Measurements from ENCODE around the gene TBC1D24. TPM values are rescaled to one million over a fixed set of nuclear protein-coding genes. Genes with fewer than 3 reads are reported as not detected.
A peak's percentile ranks its signal among the peaks of the same experiment; 100 is the strongest.

TBC1D24 gene
- polyA plus RNA-seq, 1 of the 3 experiments (the other 2 are of a cell fraction) = 6.7 TPM

DNA sequence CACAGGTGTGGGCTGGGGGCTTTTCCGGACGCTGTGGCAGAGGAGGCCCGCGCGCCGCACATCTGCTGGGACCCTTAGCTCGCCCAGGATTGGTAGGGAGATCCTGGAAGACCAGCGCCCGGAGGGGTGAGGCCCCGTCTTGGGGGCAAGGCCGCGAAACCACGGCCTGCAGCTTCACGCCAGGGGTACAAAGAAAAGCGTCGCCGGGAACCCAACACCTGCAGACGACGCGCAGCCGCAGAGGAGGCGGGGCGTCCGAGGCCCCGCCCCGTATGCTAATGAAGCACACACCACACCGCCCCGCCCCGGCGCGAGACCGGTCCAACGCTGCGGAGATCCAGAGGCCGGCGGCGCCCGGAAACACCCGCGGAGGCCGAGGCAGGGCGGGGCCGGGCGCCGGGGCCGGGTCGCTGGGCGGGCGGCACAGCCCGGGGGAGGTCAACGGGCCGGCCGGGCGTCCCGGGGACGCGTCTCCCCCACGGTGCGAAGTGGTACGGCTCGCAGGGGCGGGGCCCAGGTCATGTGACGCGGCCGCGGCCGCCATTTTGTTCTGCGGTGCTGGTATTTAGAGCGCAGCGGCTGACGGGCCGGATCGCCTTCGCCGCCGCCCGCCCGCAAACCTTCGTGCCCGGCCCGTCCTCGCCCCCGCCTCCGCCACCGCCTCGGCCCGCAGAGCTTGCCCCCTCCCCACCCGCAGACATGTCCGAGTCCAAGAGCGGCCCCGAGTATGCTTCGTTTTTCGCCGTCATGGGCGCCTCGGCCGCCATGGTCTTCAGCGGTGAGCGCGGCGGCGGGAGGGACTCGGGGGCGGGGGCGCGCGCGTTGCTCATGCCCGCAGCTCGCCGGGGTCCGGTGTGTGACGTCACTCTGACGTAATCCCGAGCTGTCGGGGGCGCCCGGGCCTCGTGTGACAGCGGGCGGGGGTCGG, 38.7 kb downstream of the TBC1D24 start, which contains the start of gene ATP6V0C (continued):
- TF ChIP-seq RXRA (IDR thresholded peaks at IDR 0.05; ENCODE audit: borderline replicate concordance, low read depth) (no peak), MXI1 (IDR thresholded peaks at IDR 0.05; ENCODE audit: low read depth, low read length) (peak; percentile 38; the same call in 1 of the 2 replicates), ELF1 (IDR thresholded peaks at IDR 0.05) (no peak), NFIC (IDR thresholded peaks at IDR 0.05; ENCODE audit: borderline replicate concordance) (no peak), CHD2 (IDR thresholded peaks at IDR 0.05; ENCODE audit: low read length, partially characterized antibody) (no peak), RCOR1 (IDR thresholded peaks at IDR 0.05; ENCODE audit: low read length) (no peak), RFX5 (IDR thresholded peaks at IDR 0.05; ENCODE audit: low read length) (no peak), FOXM1 (IDR thresholded peaks at IDR 0.05; ENCODE audit: low read depth) (no peak), FOXJ3 (CRISPR knock-in tag; IDR thresholded peaks at IDR 0.05) (no peak), GATA2 (CRISPR knock-in tag; IDR thresholded peaks at IDR 0.05) (no peak), TCF12 (IDR thresholded peaks at IDR 0.05) (no peak), EZH2phosphoT487 (IDR thresholded peaks at IDR 0.05; ENCODE audit: borderline replicate concordance, low read depth) (no peak)
- TF ChIP-seq, protein P1, sequence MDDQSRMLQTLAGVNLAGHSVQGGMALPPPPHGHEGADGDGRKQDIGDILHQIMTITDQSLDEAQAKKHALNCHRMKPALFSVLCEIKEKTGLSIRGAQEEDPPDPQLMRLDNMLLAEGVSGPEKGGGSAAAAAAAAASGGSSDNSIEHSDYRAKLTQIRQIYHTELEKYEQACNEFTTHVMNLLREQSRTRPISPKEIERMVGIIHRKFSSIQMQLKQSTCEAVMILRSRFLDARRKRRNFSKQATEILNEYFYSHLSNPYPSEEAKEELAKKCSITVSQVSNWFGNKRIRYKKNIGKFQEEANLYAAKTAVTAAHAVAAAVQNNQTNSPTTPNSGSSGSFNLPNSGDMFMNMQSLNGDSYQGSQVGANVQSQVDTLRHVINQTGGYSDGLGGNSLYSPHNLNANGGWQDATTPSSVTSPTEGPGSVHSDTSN (IDR thresholded peaks at IDR 0.05) = peak; percentile 33

DNA sequence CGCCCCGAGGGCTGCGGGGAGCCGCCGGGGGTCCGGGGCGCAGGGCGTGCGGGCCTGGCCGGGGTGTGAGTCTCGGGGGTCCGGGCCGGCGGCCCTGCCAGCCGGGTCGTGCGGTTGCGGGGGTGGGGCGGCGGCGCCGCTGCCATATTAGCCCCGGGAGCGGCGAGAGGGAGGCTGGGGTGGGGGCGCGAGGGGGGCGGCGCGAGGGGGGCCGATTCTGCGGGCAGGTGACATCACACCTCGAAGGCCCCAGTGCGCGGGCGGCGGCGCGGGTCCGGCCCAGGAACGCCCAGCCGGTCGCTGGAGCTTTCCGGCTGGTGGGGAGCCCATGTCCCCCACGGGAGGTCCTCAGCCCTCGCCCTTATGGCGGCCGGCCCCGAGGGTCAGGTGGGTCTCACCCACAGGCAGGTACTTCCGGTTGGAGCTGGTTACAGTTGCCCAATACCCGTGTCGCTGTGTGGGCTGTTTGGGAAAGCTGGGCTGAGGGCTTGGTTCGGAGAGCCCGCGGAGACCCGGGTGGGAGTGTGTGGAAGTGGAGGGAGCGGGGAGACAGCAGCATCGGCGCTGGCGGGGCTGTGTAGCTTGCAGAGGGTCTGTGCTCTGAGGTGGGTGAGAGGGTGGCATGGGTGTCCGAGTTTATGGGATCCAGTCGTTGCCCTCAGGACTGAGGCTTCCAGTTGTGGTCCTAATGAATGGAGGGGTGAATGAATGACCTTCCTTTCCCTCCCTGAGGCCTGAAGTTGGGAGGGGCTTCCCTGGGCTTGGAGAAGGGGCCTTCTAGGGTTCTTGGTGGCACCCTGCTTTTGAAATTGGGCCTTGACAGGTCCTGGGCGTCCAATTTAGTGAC, 39.6 kb downstream of the TBC1D24 start:
- H3F3A ChIP-seq (replicated peaks; ENCODE audit: insufficient read depth) = peaks cover 7% of the 10 kb centered on the region
- peak overlapping the region; percentile 74 to 95 for H3K4me3 ChIP-seq (ENCODE audit: low read depth in 2 of 2, low read length in 1 of 2)
- peak overlapping the region; percentile 73 to 90; a peak in 3 of 4 replicates for H3K27ac ChIP-seq (ENCODE audit: low read depth in 2 of 2, low read length in 1 of 2)
- peak overlapping the region; percentile 95 for H3K4me2 ChIP-seq
- ChIA-PET CTCF (interaction anchor here (0.9 to 6.6 kb wide), 6 partner anchors 13 to 413 kb away, joined by 3 to 41 read pairs (median 4); no protein-coding TSS in a partner anchor), POLR2A (interaction anchor here (0.7 to 1.6 kb wide), 3 partner anchors 18 to 37 kb away, joined by 3 to 7 read pairs (median 3); partner anchors contain the start of gene PDPK1)
- no peak overlapping the region for H2AFZ ChIP-seq (ENCODE audit: low read depth)
- WGBS (ENCODE audit: low lambda C conversion rate) = 4% methylated on average over 19 of the region's 63 CpGs
- H3K27me3 ChIP-seq (ENCODE audit: insufficient read depth) = no peaks in the 10 kb centered on the region
- H3K79me2 ChIP-seq (ENCODE audit: insufficient read depth) = peaks cover 58% of the 10 kb centered on the region
- no peaks in the 10 kb centered on the region for H3K9me3 ChIP-seq
- H3K36me3 ChIP-seq (replicated peaks in 1 of 2; ENCODE audit: control insufficient read depth in 1 of 2, insufficient read depth in 2 of 2, low read length in 1 of 2) = peaks cover 0 to 4% of the 10 kb centered on the region in 2 experiments
- TF ChIP-seq TEAD4 (IDR thresholded peaks at IDR 0.05; ENCODE audit: borderline replicate concordance, insufficient read depth) (no peak), NRF1 (IDR thresholded peaks at IDR 0.05; ENCODE audit: low read depth, low read length) (no peak), RFX5 (IDR thresholded peaks at IDR 0.05; ENCODE audit: low read length) (no peak), RAD21 (IDR thresholded peaks at IDR 0.05; ENCODE audit: low read length) (no peak), FOXJ3 (CRISPR knock-in tag; IDR thresholded peaks at IDR 0.05) (no peak)
- TF ChIP-seq, protein P2, sequence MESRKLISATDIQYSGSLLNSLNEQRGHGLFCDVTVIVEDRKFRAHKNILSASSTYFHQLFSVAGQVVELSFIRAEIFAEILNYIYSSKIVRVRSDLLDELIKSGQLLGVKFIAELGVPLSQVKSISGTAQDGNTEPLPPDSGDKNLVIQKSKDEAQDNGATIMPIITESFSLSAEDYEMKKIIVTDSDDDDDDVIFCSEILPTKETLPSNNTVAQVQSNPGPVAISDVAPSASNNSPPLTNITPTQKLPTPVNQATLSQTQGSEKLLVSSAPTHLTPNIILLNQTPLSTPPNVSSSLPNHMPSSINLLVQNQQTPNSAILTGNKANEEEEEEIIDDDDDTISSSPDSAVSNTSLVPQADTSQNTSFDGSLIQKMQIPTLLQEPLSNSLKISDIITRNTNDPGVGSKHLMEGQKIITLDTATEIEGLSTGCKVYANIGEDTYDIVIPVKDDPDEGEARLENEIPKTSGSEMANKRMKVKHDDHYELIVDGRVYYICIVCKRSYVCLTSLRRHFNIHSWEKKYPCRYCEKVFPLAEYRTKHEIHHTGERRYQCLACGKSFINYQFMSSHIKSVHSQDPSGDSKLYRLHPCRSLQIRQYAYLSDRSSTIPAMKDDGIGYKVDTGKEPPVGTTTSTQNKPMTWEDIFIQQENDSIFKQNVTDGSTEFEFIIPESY (IDR thresholded peaks at IDR 0.05; ENCODE audit: borderline replicate concordance, low read depth) = no peak
- peaks cover 15 to 33% of the 10 kb centered on the region in 2 experiments; a peak in 3 of 4 replicates for H3K4me1 ChIP-seq (ENCODE audit: control insufficient read depth in 1 of 2, insufficient read depth in 2 of 2, low read depth in 1 of 2, low read length in 1 of 2)
- peaks cover 50% of the 10 kb centered on the region for H4K20me1 ChIP-seq (ENCODE audit: insufficient read depth)
- DNase-seq = no peak
- H3K9me2 ChIP-seq = no peaks in the 10 kb centered on the region
- H3K9ac ChIP-seq = peak overlapping the region; percentile 97
